HG03159 (cell line): ENCODE data around the gene PARD3.
"Not testable (repeated sequence)": the region's sequence is repeated elsewhere in the genome, so short reads cannot be mapped to it uniquely, and the experiment has no call there.

Experiments used
- ATAC-seq: cut with Tn5 transposase; IDR thresholded peaks from one replicate; pipeline ENCODE4 v1.9.1; 2021; ENCODE audit warnings: mild to moderate bottlenecking, moderate library complexity; ENCODE audit not compliant: unreplicated experiment

Gene PARD3

GRCh38 chr10:34438741-34439140, 376.4 kb downstream of the PARD3 start:
- ATAC-seq, result no peak

GRCh38 chr10:34437906-34438305, 377.2 kb downstream of the PARD3 start:
- no peak for ATAC-seq

- no peak for ATAC-seq
Observed at GRCh38 chr10:34434119-34434594, 380.9 kb downstream of the PARD3 start.

GRCh38 chr10:34433241-34434076, 381.6 kb downstream of the PARD3 start:
- no peak for ATAC-seq

GRCh38 chr10:34432589-34432988, 382.5 kb downstream of the PARD3 start:
- no peak for ATAC-seq

GRCh38 chr10:34430685-34431084, 384.4 kb downstream of the PARD3 start:
- ATAC-seq, result no peak

GRCh38 chr10:34428501-34428900, 386.6 kb downstream of the PARD3 start:
- ATAC-seq, result no peak

- no peak for ATAC-seq
Observed at GRCh38 chr10:34427911-34428216, 387.2 kb downstream of the PARD3 start.

GRCh38 chr10:34427158-34427910, 387.8 kb downstream of the PARD3 start:
- ATAC-seq, result not testable (repeated sequence)

GRCh38 chr10:34426538-34427157, 388.4 kb downstream of the PARD3 start:
- ATAC-seq, result not testable (repeated sequence)

GRCh38 chr10:34426041-34426440, 389.1 kb downstream of the PARD3 start:
- ATAC-seq, result no peak

- ATAC-seq, result no peak
Observed at GRCh38 chr10:34423673-34424625, 391.1 kb downstream of the PARD3 start.

GRCh38 chr10:34420795-34421194, 394.3 kb downstream of the PARD3 start:
- ATAC-seq, result no peak

GRCh38 chr10:34420273-34420672, 394.8 kb downstream of the PARD3 start:
- ATAC-seq, result no peak

- no peak for ATAC-seq
Observed at GRCh38 chr10:34415039-34415438, 400.1 kb downstream of the PARD3 start.

GRCh38 chr10:34413756-34414587, 401.1 kb downstream of the PARD3 start:
- no peak for ATAC-seq

- ATAC-seq, result no peak
Observed at GRCh38 chr10:34413214-34413613, 401.9 kb downstream of the PARD3 start.

- ATAC-seq, result no peak
Observed at GRCh38 chr10:34408956-34409355, 406.1 kb downstream of the PARD3 start.

GRCh38 chr10:34408381-34408780, 406.7 kb downstream of the PARD3 start:
- no peak for ATAC-seq

- ATAC-seq, result no peak
Observed at GRCh38 chr10:34407324-34407805, 407.7 kb downstream of the PARD3 start.
